NOMO-1 treated with DMSO at 0.1 percent for 48 hours (cell line): Measurements from ENCODE around the gene ECM2.

Experiments
- DNase-seq: peaks from one replicate; lab custom pipeline; 2025; ENCODE audit not compliant: unreplicated experiment; lab: John Stamatoyannopoulos, UW

ECM2 gene

GRCh38 chr9:92527832-92528521, 7.8 kb downstream of the ECM2 start:
- no peak for DNase-seq

- no peak for DNase-seq
Measured at GRCh38 chr9:92527291-92527828, 8.4 kb downstream of the ECM2 start.

- DNase-seq = no peak
Measured at GRCh38 chr9:92525306-92525705, 10.5 kb downstream of the ECM2 start.

GRCh38 chr9:92524881-92525280, 10.9 kb downstream of the ECM2 start:
- DNase-seq = no peak

GRCh38 chr9:92522983-92523970, 12.5 kb downstream of the ECM2 start:
- no peak for DNase-seq

GRCh38 chr9:92520837-92521236, 15.0 kb downstream of the ECM2 start:
- no peak for DNase-seq

GRCh38 chr9:92518199-92518598, 17.6 kb downstream of the ECM2 start:
- no peak for DNase-seq

- no peak for DNase-seq
Measured at GRCh38 chr9:92517046-92517445, 18.7 kb downstream of the ECM2 start.

GRCh38 chr9:92516521-92516920, 19.3 kb downstream of the ECM2 start:
- no peak for DNase-seq

GRCh38 chr9:92514635-92515034, 21.2 kb downstream of the ECM2 start:
- no peak for DNase-seq

- no peak for DNase-seq
Measured at GRCh38 chr9:92513349-92513748, 22.4 kb downstream of the ECM2 start.

GRCh38 chr9:92512622-92513021, 23.2 kb downstream of the ECM2 start:
- DNase-seq = no peak

- no peak for DNase-seq
Measured at GRCh38 chr9:92510747-92511146, 25.0 kb downstream of the ECM2 start.

- no peak for DNase-seq
Measured at GRCh38 chr9:92509050-92509449, 26.7 kb downstream of the ECM2 start.

- DNase-seq = no peak
Measured at GRCh38 chr9:92508018-92508820, 27.6 kb downstream of the ECM2 start.

- no peak for DNase-seq
Measured at GRCh38 chr9:92507496-92507895, 28.3 kb downstream of the ECM2 start.

GRCh38 chr9:92507005-92507404, 28.8 kb downstream of the ECM2 start:
- no peak for DNase-seq

GRCh38 chr9:92506184-92506857, 29.5 kb downstream of the ECM2 start:
- no peak for DNase-seq

- no peak for DNase-seq
Measured at GRCh38 chr9:92504881-92505280, 30.9 kb downstream of the ECM2 start.

- no peak for DNase-seq
Measured at GRCh38 chr9:92503156-92503555, 32.6 kb downstream of the ECM2 start.
